HepG2 (cell line): Measurements from ENCODE around the gene PDE3A. TPM values are rescaled to one million over a fixed set of nuclear protein-coding genes. Genes with fewer than 3 reads are reported as not detected.

Experiments
- ATAC-seq: fragments of 200-7000 bp; cut with Tn5 transposase; 3 replicates; pipeline ENCODE4 v1.9.1; 2020; ENCODE audit warnings: mild to moderate bottlenecking, moderate library complexity
- BruUV-seq: library from RNA; stranded (reverse); fragments of 400-500 nt; replicated peaks from 2 replicates; lab custom pipeline; 2021; lab: Mats Ljungman, UMichigan
- CTCF ChIA-PET: fragments of 300-600 bp; formaldehyde crosslinking; extraction: SDS; loops from one replicate; lab custom pipeline; 2021; ENCODE audit warnings: low total read pairs, inconsistent platforms, low intra/inter-chr PET ratio; lab: Yijun Ruan, JAX
- POLR2A ChIA-PET: fragments of 350-600 bp; sonication (Branson Sonifier 250); formaldehyde crosslinking; loops from one replicate; lab custom pipeline; 2020; ENCODE audit warnings: antibody characterized with exemption, inconsistent platforms; lab: Yijun Ruan, JAX
- DNase-seq: peaks from one replicate; pipeline ENCODE4 v3.0.0-alpha.2; 2015; ENCODE audit warnings: low spot score
- FAIRE-seq: peaks from 3 replicates; lab custom pipeline; 2011; peaks lifted over from hg19 to GRCh38; lab: Jason Lieb, UNC
- H2AFZ ChIP-seq: one replicate; pipeline ENCODE4 v1.6.1; 2011; ENCODE audit warnings: low read length, inconsistent platforms
- H3K27ac ChIP-seq: fragments of 300-600 bp; 3 replicates; pipeline ENCODE4 v1.8.0; 2011; ENCODE audit warnings: mixed run types, mild to moderate bottlenecking, mixed read lengths, low read length, inconsistent platforms; ENCODE audit not compliant: insufficient read depth; ENCODE audit errors: extremely low read length
- H3K27me3 ChIP-seq, 2 experiments: fragments of 200-600 bp in 1 of 2; 2 replicates in 1 of 2; 3 replicates in 1 of 2; pipeline versions ENCODE4 v1.6.0 to v1.8.0; 2011; ENCODE audit warnings: low read length in 2 of 2, mild to moderate bottlenecking in 2 of 2, moderate library complexity in 2 of 2, inconsistent platforms in 1 of 2; ENCODE audit not compliant: insufficient read depth in 2 of 2, control insufficient read depth in 1 of 2
- H3K36me3 ChIP-seq, 2 experiments: fragments of 200-600 bp in 1 of 2; replicated peaks in 1 of 2; 2 replicates in 1 of 2; 3 replicates in 1 of 2; pipeline versions ENCODE4 v1.5.1 to v1.8.0; 2011; ENCODE audit warnings: low read length in 2 of 2, inconsistent platforms in 1 of 2; ENCODE audit not compliant: insufficient read depth in 2 of 2, control insufficient read depth in 1 of 2
- H3K4me1 ChIP-seq: 2 replicates; pipeline ENCODE4 v1.5.1; 2012; ENCODE audit warnings: low read length, inconsistent platforms; ENCODE audit not compliant: insufficient read depth
- H3K4me2 ChIP-seq: 2 replicates; pipeline ENCODE4 v1.6.0; 2011; ENCODE audit warnings: low read depth, low read length, inconsistent platforms
- H3K4me3 ChIP-seq, 3 experiments: fragments of 200-600 bp in 1 of 3; sonication (generic), shearing (Covaris generic) in 1 of 3; replicated peaks in 1 of 3; 2 replicates each; pipeline ENCODE4 v1.5.1; 2011 to 2016; ENCODE audit warnings: low read length in 3 of 3, inconsistent platforms in 2 of 3, low read depth in 2 of 3, mild to moderate bottlenecking in 2 of 3, control low read depth in 1 of 3, mixed read lengths in 1 of 3; ENCODE audit not compliant: insufficient read depth in 1 of 3
- H3K79me2 ChIP-seq: one replicate; pipeline ENCODE4 v1.6.1; 2011; ENCODE audit warnings: low read length, inconsistent platforms; ENCODE audit not compliant: insufficient read depth
- H3K9ac ChIP-seq: 2 replicates; pipeline ENCODE4 v1.6.0; 2011; ENCODE audit warnings: mild to moderate bottlenecking, low read depth, low read length, inconsistent platforms; ENCODE audit not compliant: insufficient read depth
- H3K9me3 ChIP-seq: 2 replicates; pipeline ENCODE4 v1.5.1; 2012; ENCODE audit warnings: mild to moderate bottlenecking, low read length
- H4K20me1 ChIP-seq: 2 replicates; pipeline ENCODE4 v1.6.0; 2011; ENCODE audit warnings: inconsistent platforms, mild to moderate bottlenecking, low read length, moderate library complexity; ENCODE audit not compliant: insufficient read depth
- ATF7-NPFF ChIP-seq: sonication (generic); formaldehyde crosslinking; IDR thresholded peaks from 2 replicates; pipeline ENCODE4 v1.8.1; 2023; ENCODE audit warnings: mild to moderate bottlenecking, low read depth, missing genetic modification reagents, moderate library complexity
- CERS6 ChIP-seq: sonication (generic); formaldehyde crosslinking; IDR thresholded peaks from 2 replicates; pipeline ENCODE4 v1.5.0; 2020; ENCODE audit warnings: missing genetic modification reagents
- E2F1 ChIP-seq: sonication (generic); formaldehyde crosslinking; IDR thresholded peaks from 2 replicates; pipeline ENCODE4 v1.5.0; 2020; ENCODE audit warnings: missing genetic modification reagents
- EEA1 ChIP-seq: sonication (generic); formaldehyde crosslinking; IDR thresholded peaks from 2 replicates; pipeline ENCODE4 v1.5.1; 2020; ENCODE audit warnings: mild to moderate bottlenecking, missing genetic modification reagents, borderline replicate concordance
- HNRNPUL1 ChIP-seq: fragments of 200-400 bp; formaldehyde crosslinking; IDR thresholded peaks from 2 replicates; pipeline ENCODE4 v1.6.1; 2017; ENCODE audit warnings: low read depth, mild to moderate bottlenecking, low read length, moderate library complexity
- HOMEZ ChIP-seq: IDR thresholded peaks from 2 replicates; pipeline ENCODE4 v1.6.1; 2016; ENCODE audit warnings: low read depth
- KAT7 ChIP-seq: IDR thresholded peaks from 2 replicates; pipeline ENCODE4 v1.6.1; 2018; ENCODE audit warnings: borderline replicate concordance, missing compliant biosample characterization
- RBM22 ChIP-seq: fragments of 200-400 bp; formaldehyde crosslinking; optimal IDR thresholded peaks from 2 replicates; pipeline ENCODE3; 2017; ENCODE audit warnings: mild to moderate bottlenecking, low read length, moderate library complexity
- RFXANK ChIP-seq: IDR thresholded peaks from 2 replicates; pipeline ENCODE4 v1.6.1; 2016
- WGBS: methylation state at CpG from one replicate; pipeline ENCODE4 v1.1.6; 2017; ENCODE audit warnings: low lambda C conversion rate; 5-methylcytosine and 5-hydroxymethylcytosine counted together
- in situ Hi-C: cut with HindIII; loops from 2 replicates; pipeline ENCODE4 v1.10.0; 2017; ENCODE audit warnings: low pct_unique_long_range_greater_than_20kb; ENCODE audit not compliant: extremely low pct_ligation_motif_present
- intact Hi-C: fragments of 100-400 bp; cut with micrococcal nuclease; formaldehyde crosslinking; loops from one replicate; pipeline ENCODE4 v1.10.0; 2022; ENCODE audit not compliant: unreplicated experiment
- polyA plus RNA-seq, 8 experiments: library from polyadenylated mRNA; depleted of rRNA in 3 of 8; stranded (reverse) in 7 of 8; unstranded in 1 of 8; fragments of >200 nt; fragmentation: Illumina TruSeq in 4 of 8; extraction: Trizol in 4 of 8; gene quantifications; 2 replicates each; pipeline versions ENCODE4 v1.2.1 to v1.2.3, GENCODE V29; 2011 to 2016; ENCODE audit warnings: low read depth in 4 of 8, missing spikeins in 1 of 8, mixed read lengths in 1 of 8; ENCODE audit not compliant: insufficient read depth in 1 of 8
- total RNA-seq, 5 experiments: library from RNA; depleted of rRNA; stranded (reverse); fragments of >200 nt; fragmentation: Illumina TruSeq; extraction: Trizol; gene quantifications; 2 replicates each; pipeline ENCODE4 v1.2.3, GENCODE V29; 2016; ENCODE audit warnings: low read depth in 1 of 5
- TF ChIP-seq, protein P1 (sequence below): sonication (generic); formaldehyde crosslinking; IDR thresholded peaks from 2 replicates; pipeline ENCODE4 v1.4.0; 2020; ENCODE audit warnings: mild to moderate bottlenecking, missing genetic modification reagents

PDE3A gene
- total and polyA plus RNA-seq, 2 of the 13 experiments (the other 11 are each of a cell fraction or from before 2014, with no cell fraction given) = 0.77 to 1.5 TPM

GRCh38 chr12:20616093-20616492 is 247.8 kb downstream of the PDE3A start:
- Histone ChIP-seq H4K20me1 (no peaks in the 10 kb centered on the region), H3K4me2 (no peak overlapping the region), H3K36me3 (no peaks in the 10 kb centered on the region), H3K9me3 (no peaks in the 10 kb centered on the region), H3K9ac (no peak overlapping the region), H2AFZ (no peak overlapping the region), H3K4me3 (no peak overlapping the region)
- 58% methylated on average over 6 of the region's 6 CpGs for WGBS
- no peak for FAIRE-seq
- CTCF ChIA-PET = no interaction called here
- ATAC-seq = no peak
- BruUV-seq = no TSS peak
- in situ Hi-C loops = loop anchor here (25.0 kb wide), 1 partner anchor 879 kb away; no protein-coding TSS in a partner anchor
- intact Hi-C loops = no loop called here
- TF ChIP-seq HOMEZ (CRISPR knock-in tag) = no peak
- no peak for TF ChIP-seq HNRNPUL1
- no peak for TF ChIP-seq RFXANK (CRISPR knock-in tag)
- no peak for TF ChIP-seq KAT7
- TF ChIP-seq E2F1 (CRISPR knock-in tag) = no peak
- no peak for TF ChIP-seq ATF7-NPFF (CRISPR knock-in tag)
- TF ChIP-seq, all 625 proteins: peak for 0
- DNase-seq = no peak
- H3K4me1 ChIP-seq = no peaks in the 10 kb centered on the region
- no peaks in the 10 kb centered on the region for H3K27me3 ChIP-seq
- POLR2A ChIA-PET = no interaction called here
- no peaks in the 10 kb centered on the region for H3K79me2 ChIP-seq
- no peak overlapping the region for H3K27ac ChIP-seq

GRCh38 chr12:20620261-20620660 is 251.9 kb downstream of the PDE3A start:
- WGBS = 33% methylated on average over 2 of the region's 2 CpGs
- Histone ChIP-seq H3K9ac (no peak overlapping the region), H3K4me1 (no peaks in the 10 kb centered on the region), H2AFZ (no peak overlapping the region), H3K4me2 (no peak overlapping the region), H3K27me3 (no peaks in the 10 kb centered on the region), H3K27ac (no peak overlapping the region), H4K20me1 (no peaks in the 10 kb centered on the region), H3K4me3 (no peak overlapping the region), H3K36me3 (no peaks in the 10 kb centered on the region), H3K9me3 (no peaks in the 10 kb centered on the region), H3K79me2 (no peaks in the 10 kb centered on the region)
- POLR2A ChIA-PET = no interaction called here
- DNase-seq (no peak), ATAC-seq (no peak), FAIRE-seq (no peak)
- BruUV-seq = no TSS peak
- CTCF ChIA-PET = no interaction called here
- intact Hi-C loops (no loop called here), in situ Hi-C loops (loop anchor here (25.0 kb wide), 1 partner anchor 883 kb away; no protein-coding TSS in a partner anchor)
- TF ChIP-seq RBM22 = no peak
- no peak for TF ChIP-seq EEA1 (CRISPR knock-in tag)
- no peak for TF ChIP-seq CERS6
- TF ChIP-seq, protein P1, sequence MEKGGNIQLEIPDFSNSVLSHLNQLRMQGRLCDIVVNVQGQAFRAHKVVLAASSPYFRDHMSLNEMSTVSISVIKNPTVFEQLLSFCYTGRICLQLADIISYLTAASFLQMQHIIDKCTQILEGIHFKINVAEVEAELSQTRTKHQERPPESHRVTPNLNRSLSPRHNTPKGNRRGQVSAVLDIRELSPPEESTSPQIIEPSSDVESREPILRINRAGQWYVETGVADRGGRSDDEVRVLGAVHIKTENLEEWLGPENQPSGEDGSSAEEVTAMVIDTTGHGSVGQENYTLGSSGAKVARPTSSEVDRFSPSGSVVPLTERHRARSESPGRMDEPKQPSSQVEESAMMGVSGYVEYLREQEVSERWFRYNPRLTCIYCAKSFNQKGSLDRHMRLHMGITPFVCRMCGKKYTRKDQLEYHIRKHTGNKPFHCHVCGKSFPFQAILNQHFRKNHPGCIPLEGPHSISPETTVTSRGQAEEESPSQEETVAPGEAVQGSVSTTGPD (CRISPR knock-in tag) = no peak
